GM23248 (cell line): ENCODE measurements around the gene PDE2A.

Experiments used
- EZH2 ChIP-seq: fragments of 200-600 bp; sonication (generic); IDR thresholded peaks from 2 replicates; pipeline ENCODE4 v1.6.1; 2018; ENCODE audit warnings: antibody characterized with exemption, mild to moderate bottlenecking; ENCODE audit not compliant: insufficient read depth, poor library complexity, severe bottlenecking
- EZH2phosphoT487 ChIP-seq: fragments of 200-600 bp; sonication (generic); IDR thresholded peaks from 2 replicates; pipeline ENCODE4 v1.6.1; 2018; ENCODE audit warnings: antibody characterized with exemption, moderate library complexity, mild to moderate bottlenecking, low read depth; ENCODE audit not compliant: insufficient read depth

DNA sequence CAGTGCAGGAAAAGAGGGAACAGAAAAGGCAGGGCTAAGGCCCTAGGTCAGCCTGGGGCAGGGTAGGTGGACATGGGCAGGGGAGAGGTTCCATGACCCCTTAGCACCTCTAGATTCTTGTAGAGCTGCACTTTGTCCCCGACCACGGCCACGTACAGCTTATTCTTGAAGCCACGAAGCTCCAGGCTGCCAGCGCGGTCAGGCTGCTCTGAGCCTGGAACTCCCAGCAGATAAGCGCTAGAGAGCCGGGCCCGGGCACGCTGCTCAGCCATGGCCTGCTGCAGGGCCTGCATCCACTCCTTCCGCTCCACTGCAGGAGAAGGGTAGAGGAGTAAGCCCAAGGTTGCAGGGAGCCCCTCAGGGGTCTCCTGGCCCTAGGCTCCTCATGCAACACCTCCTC, 36.1 kb upstream of the PDE2A start:
- TF ChIP-seq EZH2 (no peak), EZH2phosphoT487 (no peak)
